ENCODE data around the gene PLCD1.

DNA sequence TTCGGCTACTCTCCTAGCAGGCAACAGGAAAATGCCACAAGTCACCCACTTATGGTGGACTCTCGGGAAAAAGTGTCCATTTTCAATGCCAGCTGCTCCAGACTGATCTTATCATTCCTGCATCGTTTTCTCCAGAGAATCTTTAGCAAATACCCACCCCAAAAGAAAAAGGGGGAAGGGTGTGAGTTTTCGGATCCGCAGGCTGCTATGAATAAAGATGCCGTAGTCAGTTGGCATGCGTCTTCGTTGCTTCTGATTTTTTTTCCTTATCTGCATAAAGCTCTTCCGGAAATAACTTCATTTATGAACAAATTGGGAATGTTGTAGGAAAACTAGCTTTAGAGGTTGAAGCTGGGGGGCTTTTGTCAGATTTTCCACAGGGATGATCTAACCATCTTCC, 61.2 kb downstream of the PLCD1 start:
- TF ChIP-seq POLR2A (IDR thresholded peaks at IDR 0.05) (no peak), POLR2AphosphoS5 (IDR thresholded peaks at IDR 0.05) (no peak)
- TF ChIP-seq, protein P1, sequence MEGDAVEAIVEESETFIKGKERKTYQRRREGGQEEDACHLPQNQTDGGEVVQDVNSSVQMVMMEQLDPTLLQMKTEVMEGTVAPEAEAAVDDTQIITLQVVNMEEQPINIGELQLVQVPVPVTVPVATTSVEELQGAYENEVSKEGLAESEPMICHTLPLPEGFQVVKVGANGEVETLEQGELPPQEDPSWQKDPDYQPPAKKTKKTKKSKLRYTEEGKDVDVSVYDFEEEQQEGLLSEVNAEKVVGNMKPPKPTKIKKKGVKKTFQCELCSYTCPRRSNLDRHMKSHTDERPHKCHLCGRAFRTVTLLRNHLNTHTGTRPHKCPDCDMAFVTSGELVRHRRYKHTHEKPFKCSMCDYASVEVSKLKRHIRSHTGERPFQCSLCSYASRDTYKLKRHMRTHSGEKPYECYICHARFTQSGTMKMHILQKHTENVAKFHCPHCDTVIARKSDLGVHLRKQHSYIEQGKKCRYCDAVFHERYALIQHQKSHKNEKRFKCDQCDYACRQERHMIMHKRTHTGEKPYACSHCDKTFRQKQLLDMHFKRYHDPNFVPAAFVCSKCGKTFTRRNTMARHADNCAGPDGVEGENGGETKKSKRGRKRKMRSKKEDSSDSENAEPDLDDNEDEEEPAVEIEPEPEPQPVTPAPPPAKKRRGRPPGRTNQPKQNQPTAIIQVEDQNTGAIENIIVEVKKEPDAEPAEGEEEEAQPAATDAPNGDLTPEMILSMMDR (IDR thresholded peaks at IDR 0.05), result no peak
